ENCODE data around the gene CDH4. TPM values are rescaled to one million over a fixed set of nuclear protein-coding genes. Genes with fewer than 3 reads are reported as not detected.
A peak's percentile ranks its signal among the peaks of the same experiment; 100 is the strongest.

Gene CDH4
- polyA plus RNA-seq, 6 donors from 2014 or later = not detected

DNA sequence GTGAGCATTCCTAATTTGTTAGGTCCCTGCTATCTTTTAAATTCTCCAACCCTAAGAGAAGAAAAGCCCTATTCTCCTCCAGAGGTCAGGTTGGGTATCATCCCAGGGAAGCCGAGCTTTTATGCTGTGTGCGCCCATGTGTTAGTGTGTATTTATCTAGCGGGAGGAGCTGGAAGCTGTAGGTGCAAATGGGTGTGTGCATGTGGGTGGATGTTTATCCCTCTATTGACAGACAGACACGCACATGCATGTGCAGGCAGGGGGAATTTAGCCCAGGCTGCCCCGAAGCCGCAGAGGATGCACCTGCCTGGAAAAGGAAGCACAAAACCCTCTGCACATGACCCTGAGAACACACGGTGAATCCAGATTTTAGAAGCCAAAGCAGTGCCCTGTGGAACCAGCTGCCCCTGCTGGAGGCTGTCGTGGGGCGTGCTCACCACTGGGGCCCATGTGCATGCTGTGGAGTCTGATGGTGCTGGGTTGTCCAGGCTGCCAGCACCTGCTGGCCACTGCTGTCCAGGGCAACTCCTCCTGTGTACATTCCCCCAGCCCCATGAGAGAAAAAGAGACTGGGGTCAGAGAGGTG, 416.1 kb downstream of the CDH4 start:
- Mint-ChIP-seq H3K36me3 (no peaks in the 10 kb centered on the region), H3K9me3 (peaks cover 0 to 21% (median 8%) of the 10 kb centered on the region in 7 donors), H3K27ac (no peak overlapping the region), H3K4me3 (no peak overlapping the region), H3K27me3 (peaks cover 0 to 10% (median 0%) of the 10 kb centered on the region in 3 donors), H3K4me1 (no peaks in the 10 kb centered on the region)
- no peak for DNase-seq
- ATAC-seq (ENCODE audit: low read depth in 2 of 2) = no peak

DNA sequence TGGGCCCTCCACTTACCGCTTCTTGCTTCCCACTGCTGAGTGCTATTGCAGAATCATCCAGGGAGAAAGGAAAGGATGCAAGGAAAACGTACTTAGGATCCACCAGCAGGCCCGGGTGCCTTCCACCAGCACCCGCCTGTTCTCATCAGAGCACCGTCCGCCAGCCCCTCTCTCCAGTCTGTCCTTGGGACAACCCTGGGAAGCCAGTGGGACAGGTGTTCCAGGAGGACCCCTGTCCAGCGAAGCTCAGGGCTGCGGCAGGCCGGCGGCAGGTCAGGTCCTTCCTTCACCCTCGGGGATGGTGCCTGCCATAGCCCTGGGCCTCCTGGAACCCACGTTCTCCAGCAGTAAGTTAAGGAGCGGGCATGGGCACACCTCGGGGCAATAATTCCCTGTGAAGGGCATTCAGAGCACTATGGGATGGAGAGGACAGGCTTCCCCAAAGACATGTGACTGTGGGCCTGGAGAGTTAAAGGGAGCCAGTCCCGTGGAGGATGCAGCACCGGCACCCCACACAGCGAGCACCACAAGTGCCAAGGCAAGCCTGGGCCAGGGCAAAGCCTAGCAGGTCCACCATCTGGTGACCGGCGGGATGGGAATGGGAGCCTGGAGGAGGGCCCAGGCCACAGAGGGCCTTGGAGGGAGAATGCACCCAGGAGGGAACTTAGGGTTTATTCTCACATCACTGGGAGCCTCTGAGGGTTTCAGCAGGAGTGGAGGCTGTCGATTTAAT, 416.9 kb downstream of the CDH4 start:
- no peaks in the 10 kb centered on the region for H3K4me1 Mint-ChIP-seq
- no peak overlapping the region for H3K27ac Mint-ChIP-seq
- ATAC-seq (ENCODE audit: low read depth in 2 of 2) (no peak), DNase-seq (no peak)
- peaks cover 0 to 10% (median 0%) of the 10 kb centered on the region in 3 donors for H3K27me3 Mint-ChIP-seq
- no peak overlapping the region for H3K4me3 Mint-ChIP-seq
- peaks cover 0 to 25% (median 7%) of the 10 kb centered on the region in 7 donors for H3K9me3 Mint-ChIP-seq
- no peaks in the 10 kb centered on the region for H3K36me3 Mint-ChIP-seq

DNA sequence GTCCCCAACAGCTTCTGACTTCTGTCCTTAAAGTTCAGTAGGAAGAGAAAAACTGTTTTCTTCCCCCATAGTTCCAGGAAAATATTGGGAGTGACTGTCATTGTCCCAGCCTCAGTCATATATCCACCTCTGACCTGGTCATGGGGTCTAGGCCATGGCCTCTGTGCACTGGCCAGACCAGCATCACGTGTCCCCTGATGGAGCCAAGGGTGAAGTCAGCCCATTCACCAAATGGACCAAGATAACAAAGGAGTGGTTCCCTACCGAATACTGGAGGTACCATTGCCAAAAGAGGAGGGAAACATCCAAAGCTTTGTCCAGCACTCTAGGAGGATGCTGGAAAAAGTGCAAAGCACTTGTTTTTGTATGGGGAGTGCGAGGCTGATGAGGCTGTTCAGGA, 418.2 kb downstream of the CDH4 start:
- Mint-ChIP-seq H3K27me3 (peaks cover 0 to 10% (median 0%) of the 10 kb centered on the region in 3 donors), H3K4me1 (no peaks in the 10 kb centered on the region), H3K36me3 (no peaks in the 10 kb centered on the region), H3K4me3 (no peak overlapping the region), H3K27ac (no peak overlapping the region), H3K9me3 (peaks cover 0 to 26% (median 6%) of the 10 kb centered on the region in 7 donors)
- DNase-seq = no peak
- no peak for ATAC-seq (ENCODE audit: low read depth in 2 of 2)

DNA sequence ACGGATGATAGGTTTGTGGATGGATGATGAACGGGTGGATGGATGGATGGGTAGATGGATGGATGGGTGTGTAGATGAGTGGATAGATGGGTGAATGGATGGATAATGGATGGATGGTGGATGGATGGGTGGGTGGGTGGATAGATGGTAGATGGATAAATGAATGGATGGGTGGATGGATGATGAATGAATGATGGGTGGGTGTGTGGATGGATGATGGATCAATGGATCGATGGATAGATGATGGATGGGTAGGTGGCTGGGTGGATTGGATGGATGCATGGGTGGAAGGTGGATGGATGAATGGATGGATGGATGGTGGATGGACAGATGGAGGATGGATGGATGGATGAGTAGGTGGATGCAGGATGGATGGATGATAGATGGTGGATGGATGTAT, 419.5 kb downstream of the CDH4 start:
- peaks cover 0 to 10% (median 0%) of the 10 kb centered on the region in 3 donors for H3K27me3 Mint-ChIP-seq
- H3K4me1 Mint-ChIP-seq = no peaks in the 10 kb centered on the region
- no peak overlapping the region for H3K4me3 Mint-ChIP-seq
- no peak overlapping the region for H3K27ac Mint-ChIP-seq
- no peak for DNase-seq
- H3K36me3 Mint-ChIP-seq = no peaks in the 10 kb centered on the region
- ATAC-seq (ENCODE audit: low read depth in 2 of 2) = no peak
- H3K9me3 Mint-ChIP-seq = peaks cover 0 to 26% (median 6%) of the 10 kb centered on the region in 7 donors

DNA sequence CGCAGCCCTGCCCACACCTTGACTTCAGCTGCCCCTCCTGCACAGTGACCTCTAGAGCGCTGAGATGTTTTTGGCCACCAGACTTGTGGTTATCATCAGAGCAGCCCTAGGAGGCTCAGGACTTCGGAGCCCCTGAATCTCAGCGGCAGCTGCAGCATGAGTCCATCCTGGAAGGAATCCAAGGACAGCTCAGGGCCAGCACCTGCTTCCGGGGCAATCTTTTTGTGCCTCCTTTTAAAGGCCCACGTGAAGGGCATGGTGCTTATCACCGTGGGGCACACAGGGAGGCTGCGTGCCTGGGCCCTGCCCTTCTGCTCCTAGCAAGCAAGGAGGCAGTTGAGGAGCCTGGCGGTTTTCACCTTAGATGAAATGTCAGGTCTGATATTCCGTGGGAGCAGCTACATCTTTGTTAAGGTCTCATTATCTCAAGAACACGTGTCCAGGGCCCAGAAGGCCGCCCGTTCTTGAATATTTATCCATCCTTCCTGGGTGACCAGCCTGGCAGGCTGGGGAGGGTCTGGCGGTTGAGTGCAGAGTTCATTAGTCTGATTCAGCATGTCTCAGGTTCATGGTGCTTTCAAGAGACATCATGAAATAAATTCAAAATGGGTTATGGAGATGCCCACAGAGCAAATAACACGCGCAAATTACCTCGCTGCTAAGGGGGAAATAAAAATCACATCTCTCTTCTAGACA, 421.2 kb downstream of the CDH4 start:
- H3K4me1 Mint-ChIP-seq = no peaks in the 10 kb centered on the region
- peaks cover 0 to 5% (median 0%) of the 10 kb centered on the region in 3 donors for H3K27me3 Mint-ChIP-seq
- H3K36me3 Mint-ChIP-seq = no peaks in the 10 kb centered on the region
- no peak overlapping the region for H3K27ac Mint-ChIP-seq
- H3K4me3 Mint-ChIP-seq = no peak overlapping the region
- DNase-seq (no peak), ATAC-seq (ENCODE audit: low read depth in 2 of 2) (no peak)
- H3K9me3 Mint-ChIP-seq = peaks cover 0 to 22% (median 6%) of the 10 kb centered on the region in 7 donors

DNA sequence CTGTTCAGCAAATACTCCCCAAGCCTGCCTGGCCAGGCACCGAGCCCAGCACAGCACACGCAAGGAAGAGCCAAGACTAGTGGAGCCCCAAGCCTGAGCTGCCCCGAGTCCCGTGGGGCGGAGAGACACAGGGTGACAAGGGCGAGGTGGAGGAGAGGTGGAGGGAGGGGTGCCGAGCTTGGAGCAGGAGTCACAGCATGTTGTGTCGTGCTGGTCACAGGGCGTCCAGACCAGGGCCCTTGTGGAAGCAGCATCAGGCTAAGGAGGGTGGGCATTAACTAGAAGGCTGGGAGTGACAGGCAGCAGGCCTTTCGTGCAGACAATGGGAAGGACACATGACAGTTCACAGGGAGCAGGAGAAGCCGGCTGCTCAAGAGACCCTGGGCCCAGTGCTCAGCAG, 422.1 kb downstream of the CDH4 start:
- Mint-ChIP-seq H3K4me1 (no peaks in the 10 kb centered on the region), H3K9me3 (peaks cover 0 to 22% (median 6%) of the 10 kb centered on the region in 7 donors), H3K36me3 (no peaks in the 10 kb centered on the region), H3K4me3 (no peak overlapping the region), H3K27me3 (peaks cover 0 to 5% (median 0%) of the 10 kb centered on the region in 3 donors), H3K27ac (no peak overlapping the region)
- ATAC-seq (ENCODE audit: low read depth in 2 of 2) (no peak), DNase-seq (no peak)

DNA sequence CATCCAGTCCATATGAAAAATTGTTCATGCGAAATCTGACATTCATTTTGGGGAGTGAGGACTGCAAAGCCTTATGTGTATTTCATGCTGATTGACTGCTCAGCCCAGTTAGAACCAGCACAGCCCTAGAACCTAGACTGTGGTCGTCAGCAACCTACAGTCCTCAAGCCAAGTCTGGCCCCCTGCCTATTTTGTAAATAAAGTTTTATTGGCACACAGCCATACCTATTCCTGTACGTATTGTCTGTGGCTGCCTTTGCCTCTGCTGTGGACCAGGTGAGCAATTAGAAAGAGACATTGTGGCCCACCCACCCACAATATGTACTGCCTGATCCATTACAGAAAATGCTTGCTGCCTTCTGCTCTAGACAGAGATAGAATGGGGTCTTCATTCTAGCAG, 422.6 kb downstream of the CDH4 start:
- peaks cover 0 to 22% (median 5%) of the 10 kb centered on the region in 7 donors for H3K9me3 Mint-ChIP-seq

DNA sequence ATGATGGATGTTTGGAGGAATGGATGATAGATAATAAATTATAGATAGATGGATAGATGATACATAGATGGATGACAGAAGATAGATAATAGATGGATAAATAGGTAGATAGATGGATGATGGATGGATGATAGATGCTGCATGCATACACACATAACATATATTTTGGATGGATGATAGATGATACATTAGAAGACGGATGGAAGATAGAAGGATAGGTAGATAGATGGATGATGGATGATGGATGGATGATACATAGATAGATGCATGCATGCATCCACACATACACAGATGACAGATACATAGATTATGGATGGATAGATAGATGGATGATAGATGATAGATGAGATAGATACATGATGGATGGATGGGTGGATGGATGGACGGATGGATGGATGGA, 425.9 kb downstream of the CDH4 start:
- Mint-ChIP-seq H3K4me3 (no peak overlapping the region), H3K27me3 (peaks cover 0 to 9% (median 0%) of the 10 kb centered on the region in 3 donors), H3K4me1 (no peaks in the 10 kb centered on the region), H3K9me3 (peaks cover 0 to 12% (median 2%) of the 10 kb centered on the region in 7 donors), H3K27ac (no peak overlapping the region), H3K36me3 (no peaks in the 10 kb centered on the region)
- ATAC-seq (ENCODE audit: low read depth in 2 of 2) (no peak), DNase-seq (no peak)

More for the DNA sequence above, 422.6 kb downstream of the CDH4 start:
- H3K27me3 Mint-ChIP-seq = peaks cover 0 to 5% (median 0%) of the 10 kb centered on the region in 3 donors
- H3K36me3 Mint-ChIP-seq = no peaks in the 10 kb centered on the region
- H3K4me1 Mint-ChIP-seq = no peaks in the 10 kb centered on the region
- no peak overlapping the region for H3K27ac Mint-ChIP-seq
- ATAC-seq (ENCODE audit: low read depth in 2 of 2) = no peak
- no peak for DNase-seq
- no peak overlapping the region for H3K4me3 Mint-ChIP-seq

DNA sequence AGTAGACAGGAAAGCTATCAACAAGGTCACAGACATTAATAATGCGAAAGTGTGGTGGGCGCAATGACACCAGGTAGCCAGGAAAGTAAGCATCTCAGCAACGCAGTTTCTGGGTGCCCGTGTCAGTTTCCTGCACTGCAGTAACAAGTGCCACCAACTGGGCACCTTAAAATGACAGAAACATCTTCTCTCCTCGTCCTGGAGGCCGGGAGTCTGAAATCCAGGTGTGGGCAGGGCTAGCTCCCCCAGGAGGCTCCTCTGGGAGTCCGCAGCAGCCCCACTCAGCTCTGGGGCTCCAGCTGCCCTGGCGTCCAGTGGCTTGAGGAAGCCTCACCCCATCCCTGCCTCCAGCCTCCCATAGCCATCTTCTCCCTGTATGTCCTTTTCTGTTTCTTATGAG, 426.4 kb downstream of the CDH4 start:
- Mint-ChIP-seq H3K27ac (no peak overlapping the region), H3K27me3 (peaks cover 0 to 9% (median 0%) of the 10 kb centered on the region in 3 donors), H3K4me3 (no peak overlapping the region), H3K36me3 (no peaks in the 10 kb centered on the region), H3K4me1 (no peaks in the 10 kb centered on the region), H3K9me3 (peaks cover 0 to 12% (median 2%) of the 10 kb centered on the region in 7 donors)
- ATAC-seq (ENCODE audit: low read depth in 2 of 2) (no peak), DNase-seq (no peak)

DNA sequence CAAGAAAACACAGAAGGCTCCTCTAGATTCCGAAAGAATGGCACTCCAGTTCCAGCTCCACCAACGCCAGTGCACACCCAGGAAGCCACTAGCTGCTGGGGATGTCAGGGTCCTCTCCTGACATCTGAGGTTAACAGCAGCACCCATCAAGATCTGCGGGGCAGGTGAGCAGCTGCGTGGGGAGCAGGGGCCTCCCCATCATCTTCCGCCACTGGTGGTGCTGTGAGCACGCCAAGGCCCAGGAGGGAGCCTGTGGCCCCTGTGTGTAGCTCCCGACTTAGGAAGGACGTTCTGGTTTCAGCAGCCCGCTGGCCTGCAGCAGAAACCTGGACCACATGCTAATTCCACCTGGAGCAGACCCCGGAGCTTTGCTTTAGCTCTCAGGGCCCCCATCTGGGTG, 427.4 kb downstream of the CDH4 start:
- ATAC-seq (ENCODE audit: low read depth in 2 of 2) (no peak), DNase-seq (no peak)
- Mint-ChIP-seq H3K9me3 (peaks cover 0 to 12% (median 1%) of the 10 kb centered on the region in 7 donors), H3K4me3 (no peak overlapping the region), H3K27me3 (peaks cover 0 to 9% (median 0%) of the 10 kb centered on the region in 3 donors), H3K27ac (no peak overlapping the region), H3K4me1 (no peaks in the 10 kb centered on the region), H3K36me3 (no peaks in the 10 kb centered on the region)

DNA sequence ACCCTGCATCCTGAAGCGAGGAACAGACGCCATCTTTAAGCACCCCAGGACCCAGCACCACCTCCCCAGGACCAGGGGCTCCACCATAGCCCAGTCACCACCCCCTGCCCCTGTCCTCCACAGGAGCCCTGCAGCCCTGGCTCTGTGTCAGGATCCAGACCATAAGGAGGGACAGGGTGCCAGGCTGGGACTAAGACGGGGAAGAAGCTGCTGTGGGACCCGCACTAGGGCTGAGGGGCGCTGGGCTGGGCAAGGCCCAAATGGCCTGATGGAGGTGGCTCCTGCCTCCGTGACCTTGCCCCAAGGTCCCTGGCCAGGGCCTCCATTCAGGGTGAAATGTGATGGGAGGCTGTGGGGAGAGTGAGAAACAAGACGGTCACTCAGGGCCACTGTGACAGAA, 428.0 kb downstream of the CDH4 start:
- Mint-ChIP-seq H3K4me3 (peak overlapping the region in 1 of 8 donors; percentile 67), H3K27me3 (peaks cover 0 to 9% (median 0%) of the 10 kb centered on the region in 3 donors), H3K9me3 (peaks cover 0 to 12% (median 1%) of the 10 kb centered on the region in 7 donors), H3K4me1 (no peaks in the 10 kb centered on the region), H3K36me3 (no peaks in the 10 kb centered on the region), H3K27ac (no peak overlapping the region)
- no peak for DNase-seq
- ATAC-seq (ENCODE audit: low read depth in 2 of 2) = no peak

DNA sequence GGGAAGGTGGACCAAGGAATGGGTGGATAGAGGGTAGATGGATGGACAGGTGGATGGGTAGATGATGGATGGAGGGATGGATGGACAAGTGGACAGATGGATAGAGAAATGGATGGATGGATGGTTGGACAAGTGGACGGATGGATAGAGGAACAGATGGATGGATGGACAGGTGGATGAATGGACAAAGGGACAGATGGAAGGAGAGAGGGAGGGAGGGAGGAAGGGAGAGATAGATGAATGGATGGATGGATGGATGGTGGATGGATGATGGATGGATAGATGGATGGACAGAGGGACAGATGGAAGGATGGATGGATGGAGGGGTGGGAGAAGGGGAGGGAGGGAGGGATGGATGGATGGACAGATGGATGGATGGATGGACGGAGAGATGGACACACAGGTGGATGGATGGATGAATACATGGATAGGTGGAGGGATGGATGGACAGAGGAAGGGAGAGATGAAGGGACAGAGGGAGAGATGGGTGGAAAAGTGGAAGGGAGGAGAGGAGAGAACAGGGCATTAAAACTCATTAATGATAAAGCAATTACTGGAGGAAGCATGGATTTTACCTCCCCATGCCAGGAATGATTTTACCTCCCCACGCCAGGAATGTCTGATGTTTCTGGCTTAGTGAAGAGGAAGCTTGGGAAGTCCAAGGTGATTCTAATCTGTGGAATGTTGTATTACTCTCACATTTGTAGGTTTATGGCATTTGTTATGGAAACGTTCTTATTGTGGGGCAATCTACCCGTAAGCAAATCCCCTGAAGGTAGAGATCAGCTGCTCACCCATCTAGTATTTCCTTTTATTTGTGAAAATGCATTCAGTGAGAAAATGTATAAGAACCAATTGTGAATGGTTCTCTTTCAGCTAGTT, 430.3 kb downstream of the CDH4 start:
- Mint-ChIP-seq H3K4me3 (no peak overlapping the region), H3K9me3 (peaks cover 0 to 12% (median 5%) of the 10 kb centered on the region in 7 donors), H3K27me3 (peaks cover 0 to 9% (median 0%) of the 10 kb centered on the region in 3 donors), H3K36me3 (no peaks in the 10 kb centered on the region), H3K4me1 (no peaks in the 10 kb centered on the region), H3K27ac (no peak overlapping the region)
- no peak for DNase-seq
- ATAC-seq (ENCODE audit: low read depth in 2 of 2) = no peak
